IPS DF 19.7 (cell line): Measurements from ENCODE around the gene SOX21.
A peak's percentile ranks its signal among the peaks of the same experiment; 100 is the strongest.

Source experiments
- DNase-seq: peaks from one replicate; pipeline ENCODE4 v3.0.0-alpha.2; 2013; ENCODE audit warnings: low read depth, low spot score

SOX21 gene

GRCh38 chr13:94679614-94680013 is 32.7 kb downstream of the SOX21 start:
- DNase-seq = no peak

GRCh38 chr13:94678845-94679244 is 33.5 kb downstream of the SOX21 start:
- DNase-seq = no peak

- DNase-seq = no peak
Measured at GRCh38 chr13:94677799-94678198, 34.5 kb downstream of the SOX21 start.

GRCh38 chr13:94674609-94675348 is 37.6 kb downstream of the SOX21 start:
- peak; percentile 38 for DNase-seq

- DNase-seq = no peak
Measured at GRCh38 chr13:94673851-94674250, 38.5 kb downstream of the SOX21 start.

GRCh38 chr13:94672400-94672799 is 39.9 kb downstream of the SOX21 start:
- DNase-seq = no peak

GRCh38 chr13:94667190-94667589 is 45.2 kb downstream of the SOX21 start:
- DNase-seq = no peak

GRCh38 chr13:94666065-94666464 is 46.3 kb downstream of the SOX21 start:
- no peak for DNase-seq

GRCh38 chr13:94664889-94665288 is 47.5 kb downstream of the SOX21 start:
- DNase-seq = no peak

- no peak for DNase-seq
Measured at GRCh38 chr13:94662274-94662945, 49.9 kb downstream of the SOX21 start.

- DNase-seq = no peak
Measured at GRCh38 chr13:94661406-94661805, 50.9 kb downstream of the SOX21 start.

GRCh38 chr13:94660695-94661326 is 51.5 kb downstream of the SOX21 start:
- DNase-seq = no peak
